GM12878 (cell line): ENCODE data around the gene GKAP1. TPM values are rescaled to one million over a fixed set of nuclear protein-coding genes. Genes with fewer than 3 reads are reported as not detected.
"Not testable (repeated sequence)": the region's sequence is repeated elsewhere in the genome, so short reads cannot be mapped to it uniquely, and the experiment has no call there.

Experiments used
- ATAC-seq: fragments of 200-7000 bp; cut with Tn5 transposase; 3 replicates; pipeline ENCODE4 v1.9.1; 2020; ENCODE audit warnings: mild to moderate bottlenecking, moderate library complexity
- BruUV-seq: library from RNA; stranded (reverse); fragments of 400-500 nt; replicated peaks from 2 replicates; lab custom pipeline; 2021; lab: Mats Ljungman, UMichigan
- CTCF ChIA-PET: fragments of 300-600 bp; sonication (Branson Sonifier 250); formaldehyde crosslinking; extraction: SDS; loops from one replicate; lab custom pipeline; 2021; ENCODE audit warnings: inconsistent platforms; lab: Yijun Ruan, JAX
- POLR2A ChIA-PET: fragments of 350-600 bp; formaldehyde crosslinking; extraction: SDS; loops from one replicate; lab custom pipeline; 2021; ENCODE audit warnings: inconsistent platforms; lab: Charles Lee
- RAD21 ChIA-PET: fragments of 300-600 bp; sonication (Branson Sonifier 250); formaldehyde crosslinking; loops from one replicate; lab custom pipeline; 2023; ENCODE audit warnings: antibody characterized with exemption; ENCODE audit not compliant: unreplicated experiment; lab: Charles Lee
- SMC1A ChIA-PET: fragments of 300-600 bp; sonication (Branson Sonifier 250); formaldehyde crosslinking; loops from one replicate; lab custom pipeline; 2023; ENCODE audit not compliant: unreplicated experiment, uncharacterized antibody; lab: Charles Lee
- DNase-seq: peaks from one replicate; pipeline ENCODE4 v3.0.0-alpha.2; 2011; ENCODE audit warnings: low read depth, low spot score
- FAIRE-seq: peaks from 3 replicates; lab custom pipeline; 2011; peaks lifted over from hg19 to GRCh38; lab: Jason Lieb, UNC
- H2AFZ ChIP-seq: 2 replicates; pipeline ENCODE4 v1.6.0; 2011; ENCODE audit warnings: low read depth, low read length, control low read depth; ENCODE audit not compliant: control insufficient read depth
- H3K27ac ChIP-seq: 2 replicates; pipeline ENCODE4 v1.5.1; 2011; ENCODE audit warnings: control low read depth; ENCODE audit not compliant: control insufficient read depth, insufficient read depth
- H3K27me3 ChIP-seq, 2 experiments: replicated peaks in 1 of 2; 2 replicates each; pipeline versions ENCODE4 v1.6.0 to v1.6.1; 2011; ENCODE audit warnings: low read length in 1 of 2; ENCODE audit not compliant: control insufficient read depth in 2 of 2, insufficient read depth in 2 of 2
- H3K36me3 ChIP-seq, 2 experiments: 2 replicates each; pipeline ENCODE4 v1.5.1; 2011; ENCODE audit warnings: low read length in 1 of 2; ENCODE audit not compliant: control insufficient read depth in 2 of 2, insufficient read depth in 2 of 2
- H3K4me1 ChIP-seq: 2 replicates; pipeline ENCODE4 v1.6.1; 2011; ENCODE audit warnings: mild to moderate bottlenecking, low read length, moderate library complexity, mixed read lengths; ENCODE audit not compliant: control insufficient read depth, insufficient read depth
- H3K4me2 ChIP-seq: 2 replicates; pipeline ENCODE4 v1.6.0; 2011; ENCODE audit warnings: control low read depth; ENCODE audit not compliant: control insufficient read depth, insufficient read depth
- H3K4me3 ChIP-seq: fragments of 200-600 bp; sonication (generic); 2 replicates; pipeline ENCODE4 v1.5.1; 2016
- H3K79me2 ChIP-seq: 2 replicates; pipeline ENCODE4 v1.6.0; 2011; ENCODE audit warnings: low read length; ENCODE audit not compliant: control insufficient read depth, insufficient read depth
- H3K9ac ChIP-seq: 2 replicates; pipeline ENCODE4 v1.8.0; 2011; ENCODE audit warnings: low read length, control low read depth, mixed read lengths; ENCODE audit not compliant: control insufficient read depth, insufficient read depth
- H3K9me3 ChIP-seq: replicated peaks from 3 replicates; pipeline ENCODE4 v1.5.1; 2011; ENCODE audit warnings: mild to moderate bottlenecking, low read length; ENCODE audit not compliant: control insufficient read depth, insufficient read depth
- H4K20me1 ChIP-seq: 2 replicates; pipeline ENCODE4 v1.6.0; 2011; ENCODE audit not compliant: control insufficient read depth, insufficient read depth
- ATF7 ChIP-seq: fragments of 450-650 bp; IDR thresholded peaks from 2 replicates; pipeline ENCODE4 v1.6.1; 2016; ENCODE audit warnings: low read depth, mild to moderate bottlenecking
- MTA2 ChIP-seq: fragments of 450-650 bp; IDR thresholded peaks from 2 replicates; pipeline ENCODE4 v1.6.1; 2016; ENCODE audit warnings: low read depth, mild to moderate bottlenecking, moderate library complexity
- RAD21 ChIP-seq: IDR thresholded peaks from 2 replicates; pipeline ENCODE4 v1.6.1; 2011; ENCODE audit warnings: mild to moderate bottlenecking, low read depth, low read length, moderate library complexity; ENCODE audit not compliant: insufficient read depth
- WGBS: methylation state at CpG from one replicate; pipeline ENCODE4 v1.1.6; 2016; ENCODE audit warnings: low lambda C conversion rate; ENCODE audit not compliant: insufficient replicate concordance, insufficient coverage; ENCODE audit errors: missing lambda C conversion rate; 5-methylcytosine and 5-hydroxymethylcytosine counted together
- in situ Hi-C: fragments of 300-500 bp; cut with MboI; formaldehyde crosslinking; loops from 9 replicates; pipeline ENCODE4 v1.14.3; 2018; ENCODE audit warnings: mixed read lengths
- intact Hi-C: fragments of 100-400 bp; cut with micrococcal nuclease; formaldehyde crosslinking; loops from one replicate; pipeline ENCODE4 v1.14.2; 2022; ENCODE audit not compliant: unreplicated experiment
- polyA plus RNA-seq, 11 experiments: library from polyadenylated mRNA; depleted of rRNA in 4 of 11; unstranded in 6 of 11; stranded (reverse) in 5 of 11; fragments of >200 nt; fragmentation: Nextera tagmentation in 4 of 11; fragmentation: Illumina TruSeq in 1 of 11; extraction: Ambion mirVana in 4 of 11; extraction: Trizol in 1 of 11; gene quantifications; 1 replicate in 1 of 11; 2 replicates in 10 of 11; pipeline versions ENCODE4 v1.2.1 to v1.2.3, GENCODE V29; 2011 to 2016; ENCODE audit warnings: inconsistent platforms in 2 of 11, missing spikeins in 2 of 11, low read depth in 1 of 11
- total RNA-seq, 4 experiments: library from RNA; depleted of rRNA in 3 of 4; stranded (reverse); fragments of >200 nt in 3 of 4; fragmentation: Illumina TruSeq in 1 of 4; extraction: Trizol in 1 of 4; gene quantifications; 2 replicates each; pipeline versions ENCODE4 v1.2.1 to v1.2.3, GENCODE V29; 2013 to 2021

Gene GKAP1
- total and polyA plus RNA-seq, 10 of the 15 experiments (the other 5 are each of a cell fraction or from before 2014, with no cell fraction given): 0.92 to 5.1 (median 2.7) TPM

GRCh38 chr9:83849895-83850294 lies 32.3 kb upstream of the GKAP1 start:
- peak; percentile 89 for TF ChIP-seq ATF7
- peak; percentile 18; the same call in 1 of the 2 replicates for TF ChIP-seq MTA2
- DNase-seq: not testable (repeated sequence)

GRCh38 chr9:83837070-83837643 lies 19.6 kb upstream of the GKAP1 start:
- CTCF ChIA-PET, H3K36me3 ChIP-seq, H3K4me3 ChIP-seq, SMC1A ChIA-PET, H3K4me1 ChIP-seq, in situ Hi-C loops, H3K4me2 ChIP-seq, H3K27ac ChIP-seq, intact Hi-C loops, H3K9me3 ChIP-seq, BruUV-seq, POLR2A ChIA-PET, H4K20me1 ChIP-seq, H2AFZ ChIP-seq, H3K27me3 ChIP-seq, H3K9ac ChIP-seq, RAD21 ChIA-PET, H3K79me2 ChIP-seq, DNase-seq: not testable (repeated sequence)
- peak; percentile 40; the same call in 2 of the 3 replicates for ATAC-seq
- WGBS: 70% methylated on average over 7 of the region's 7 CpGs
- 0 out of 2 replicates have a peak, but pooled peaks have one; percentile 3 for TF ChIP-seq RAD21
- FAIRE-seq: peak; percentile 97

More at GRCh38 chr9:83849895-83850294, 32.3 kb upstream of the GKAP1 start:
- H3K9ac ChIP-seq, in situ Hi-C loops, H3K4me1 ChIP-seq, SMC1A ChIA-PET, RAD21 ChIA-PET, BruUV-seq, H3K27ac ChIP-seq, H3K4me2 ChIP-seq, H3K79me2 ChIP-seq, H3K9me3 ChIP-seq, H3K27me3 ChIP-seq, intact Hi-C loops, H4K20me1 ChIP-seq, H3K36me3 ChIP-seq, H2AFZ ChIP-seq, H3K4me3 ChIP-seq, POLR2A ChIA-PET: not testable (repeated sequence)
- CTCF ChIA-PET: interaction anchor here (1.0 kb wide), 1 partner anchor 229 kb away, joined by 3 read pairs; no protein-coding TSS in a partner anchor
- 63% methylated on average over 8 of the region's 8 CpGs for WGBS
- FAIRE-seq (peak; percentile 69), ATAC-seq (peak; percentile 99)

- in situ Hi-C loops, H4K20me1 ChIP-seq, SMC1A ChIA-PET, ATAC-seq, H3K79me2 ChIP-seq, FAIRE-seq, H3K9me3 ChIP-seq, DNase-seq, H3K4me2 ChIP-seq, H2AFZ ChIP-seq, BruUV-seq, H3K4me3 ChIP-seq, CTCF ChIA-PET, POLR2A ChIA-PET, H3K27me3 ChIP-seq, H3K4me1 ChIP-seq, H3K27ac ChIP-seq, H3K9ac ChIP-seq, H3K36me3 ChIP-seq, RAD21 ChIA-PET: not testable (repeated sequence)
- 83% methylated on average over 5 of the region's 5 CpGs for WGBS
- intact Hi-C loops: loop anchor here (5.0 kb wide), 1 partner anchor 77 kb away; no protein-coding TSS in a partner anchor
Measured at GRCh38 chr9:83830426-83831071, 13.0 kb upstream of the GKAP1 start.
